ENCODE measurements around the gene GMFB.

GMFB gene

GRCh38 chr14:54425068-54425467 is 63.7 kb downstream of the GMFB start:
- no peak for DNase-seq

Measured in T-helper 9 cell (primary cell).